DOHH2 (cell line): ENCODE data around the gene ATAT1.

Experiments
- CTCF ChIP-seq: fragments of 200-600 bp; sonication (generic); IDR thresholded peaks from one replicate; pipeline ENCODE4 v1.5.1; 2014; ENCODE audit warnings: antibody characterized with exemption, mild to moderate bottlenecking, low read depth, low read length; ENCODE audit not compliant: poor library complexity, severe bottlenecking
- EZH2phosphoT487 ChIP-seq: fragments of 200-600 bp; sonication (generic); IDR thresholded peaks from 2 replicates; pipeline ENCODE4 v1.6.1; 2017; ENCODE audit warnings: borderline replicate concordance, mild to moderate bottlenecking, antibody characterized with exemption, low read length, moderate library complexity, mixed read lengths

- no peak for TF ChIP-seq CTCF
- no peak for TF ChIP-seq EZH2phosphoT487
Measured at GRCh38 chr6:30643656-30644055, 17.0 kb downstream of the ATAT1 start.
